ENCODE data around the gene CLK2.

Gene CLK2

GRCh38 chr1:155273343-155274245 lies at the start of gene CLK2:
CLK2 (minus strand) TSS chr1:155273504; CDS start chr1:155270977, 2,527 bp downstream.
- DNase-seq = peak; percentile 93

GRCh38 chr1:155322571-155322952 lies 49.3 kb upstream of the CLK2 start:
- DNase-seq = no peak

GRCh38 chr1:155321639-155322503 lies 48.6 kb upstream of the CLK2 start:
- no peak for DNase-seq

GRCh38 chr1:155320661-155321617 lies 47.6 kb upstream of the CLK2 start, which contains the start of gene RUSC1:
RUSC1 (plus strand) TSS chr1:155320894; CDS start chr1:155321774, 880 bp downstream.
- DNase-seq = peak; percentile 78

DNA sequence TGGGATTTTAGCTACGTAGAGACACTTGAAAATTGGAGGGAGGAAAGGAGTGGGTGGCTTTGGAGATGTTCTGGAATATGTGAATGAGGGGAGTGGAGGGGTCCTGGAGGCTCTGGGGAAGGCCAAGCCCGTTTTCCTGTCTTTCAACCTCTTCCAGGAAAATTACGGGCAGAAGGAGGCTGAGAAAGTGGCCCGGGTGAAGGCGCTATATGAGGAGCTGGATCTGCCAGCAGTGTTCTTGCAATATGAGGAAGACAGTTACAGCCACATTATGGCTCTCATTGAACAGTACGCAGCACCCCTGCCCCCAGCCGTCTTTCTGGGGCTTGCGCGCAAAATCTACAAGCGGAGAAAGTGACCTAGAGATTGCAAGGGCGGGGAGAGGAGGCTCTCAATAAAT lies 46.9 kb upstream of the CLK2 start:
- DNase-seq = no peak

GRCh38 chr1:155319536-155319935 lies 46.2 kb upstream of the CLK2 start:
- DNase-seq = no peak

DNA sequence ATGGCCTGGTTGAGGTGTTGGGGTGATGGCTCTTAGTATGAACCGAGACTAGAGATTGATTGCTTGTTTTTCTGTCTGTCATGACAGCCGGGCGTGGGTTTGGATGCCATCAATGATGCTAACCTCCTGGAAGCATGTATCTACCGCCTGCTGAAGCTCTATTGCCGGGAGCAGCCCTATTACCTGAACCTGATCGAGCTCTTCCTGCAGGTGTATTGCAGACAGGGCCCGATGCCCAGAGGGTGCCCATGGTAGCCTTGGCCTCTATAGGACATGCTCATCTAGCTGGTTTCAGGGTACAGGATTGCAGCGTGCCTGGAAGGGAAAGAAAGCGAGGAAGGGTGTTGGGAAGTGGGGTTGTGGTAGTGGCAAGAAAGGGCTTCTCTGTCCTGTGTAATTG lies 44.8 kb upstream of the CLK2 start:
- no peak for DNase-seq

GRCh38 chr1:155316922-155317321 lies 43.6 kb upstream of the CLK2 start:
- no peak for DNase-seq

GRCh38 chr1:155313261-155313660 lies 40.0 kb upstream of the CLK2 start:
- DNase-seq = no peak

- no peak for DNase-seq
These were observed 36.2 kb upstream of the CLK2 start for GRCh38 chr1:155309423-155310021.

- DNase-seq = peak; percentile 99
These were observed 35.5 kb upstream of the CLK2 start, which contains the start of gene FDPS for GRCh38 chr1:155308493-155309422. FDPS (plus strand) TSS chr1:155308866; CDS start chr1:155309790, 924 bp downstream.

GRCh38 chr1:155307247-155307740 lies 34.0 kb upstream of the CLK2 start:
- DNase-seq = no peak

GRCh38 chr1:155305881-155306391 lies 32.6 kb upstream of the CLK2 start:
- no peak for DNase-seq

DNA sequence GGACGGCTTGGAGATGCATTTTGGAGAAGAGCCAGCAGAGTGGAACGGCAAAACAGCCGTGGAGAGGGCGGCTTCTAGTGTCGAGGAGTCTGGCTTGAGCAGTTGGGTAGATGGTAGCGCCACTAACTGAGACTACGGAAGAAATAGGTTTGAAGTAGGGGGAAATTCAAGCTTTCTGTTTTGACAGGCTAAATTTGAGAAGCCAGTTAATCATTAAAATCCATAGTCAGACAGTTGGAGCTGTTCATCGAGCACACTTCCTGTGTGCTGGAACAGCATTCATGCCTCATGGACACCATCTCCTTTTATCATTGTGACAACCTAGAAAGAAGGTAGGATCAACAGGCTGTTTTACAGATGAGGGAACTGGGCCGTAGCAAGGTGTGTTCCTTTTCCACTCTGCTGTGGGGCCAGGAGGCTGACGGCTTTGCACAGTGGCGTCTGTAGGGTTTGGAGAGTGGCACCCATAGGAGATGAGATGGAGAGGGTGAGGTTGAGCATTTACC lies 31.3 kb upstream of the CLK2 start:
- DNase-seq = no peak

- DNase-seq = no peak
These were observed 28.1 kb upstream of the CLK2 start, which contains the start of gene PKLR for GRCh38 chr1:155301342-155301841. PKLR (minus strand) TSS chr1:155301438; CDS start chr1:155301395, 43 bp downstream.

- DNase-seq = no peak
These were observed 27.4 kb upstream of the CLK2 start for GRCh38 chr1:155300553-155301329.

DNA sequence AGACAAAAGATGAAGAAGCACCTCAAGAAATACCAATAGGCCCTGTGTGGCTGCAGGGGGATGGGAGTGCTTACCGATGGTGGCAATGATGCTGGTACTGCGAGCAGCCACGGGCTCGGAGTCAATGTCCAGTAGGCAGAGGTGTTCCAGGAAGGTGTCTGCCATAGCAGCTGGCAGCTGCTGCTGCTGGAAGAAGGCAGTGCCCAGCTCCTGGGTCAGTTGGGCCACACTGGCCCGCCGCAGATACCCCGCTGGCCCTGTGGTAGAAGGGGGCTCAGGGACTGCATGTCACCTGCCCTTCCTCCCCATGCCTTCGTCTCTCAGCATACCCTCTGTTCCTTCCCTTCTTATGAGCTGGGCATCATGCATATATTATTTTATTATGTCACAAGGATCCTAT lies 26.7 kb upstream of the CLK2 start:
- DNase-seq = no peak

- no peak for DNase-seq
These were observed 24.1 kb upstream of the CLK2 start for GRCh38 chr1:155297384-155297783.

GRCh38 chr1:155296661-155297060 lies 23.4 kb upstream of the CLK2 start:
- DNase-seq = no peak
